OCI-LY3 (cell line): ENCODE results near the gene RUFY1.
"Not testable (repeated sequence)": the region's sequence is repeated elsewhere in the genome, so short reads cannot be mapped to it uniquely, and the experiment has no call there.

ENCODE experiments used
- H2AFZ ChIP-seq: fragments of 200-600, 300-600 bp; shearing (Covaris generic); 2 replicates; pipeline ENCODE4 v1.6.0; 2014; ENCODE audit warnings: antibody characterized with exemption, low read depth, low read length
- H3K27ac ChIP-seq: fragments of 200-600, 300-600 bp; sonication (generic); 2 replicates; pipeline ENCODE4 v1.5.1; 2014; ENCODE audit warnings: mild to moderate bottlenecking, low read length, moderate library complexity, mixed read lengths
- H3K27me3 ChIP-seq: fragments of 200-600, 300-600 bp; sonication (generic); 2 replicates; pipeline ENCODE4 v1.6.1; 2014; ENCODE audit warnings: low read depth, low read length, mixed read lengths
- H3K36me3 ChIP-seq: fragments of 200-600, 300-600 bp; sonication (generic); replicated peaks from 2 replicates; pipeline ENCODE3; 2014; ENCODE audit warnings: low read depth, low read length, mixed read lengths
- H3K4me1 ChIP-seq: fragments of 300-600, 200-600 bp; sonication (generic); 2 replicates; pipeline ENCODE4 v1.6.1; 2014; ENCODE audit warnings: low read length, mixed read lengths
- H3K4me2 ChIP-seq: fragments of 200-600, 300-600 bp; sonication (generic); 2 replicates; pipeline ENCODE4 v1.6.1; 2014; ENCODE audit warnings: low read length, mixed read lengths
- H3K4me3 ChIP-seq: fragments of 300-600, 200-600 bp; sonication (generic); 2 replicates; pipeline ENCODE4 v1.5.1; 2014; ENCODE audit warnings: antibody characterized with exemption, mild to moderate bottlenecking, low read length, moderate library complexity
- H3K79me2 ChIP-seq: fragments of 300-600, 200-600 bp; shearing (Covaris generic); 2 replicates; pipeline ENCODE4 v1.6.1; 2014; ENCODE audit warnings: mild to moderate bottlenecking, low read length, mixed read lengths
- H3K9ac ChIP-seq: fragments of 300-600, 200-600 bp; shearing (Covaris generic); 2 replicates; pipeline ENCODE4 v1.6.0; 2014; ENCODE audit warnings: mild to moderate bottlenecking, low read length, moderate library complexity
- H3K9me3 ChIP-seq: fragments of 200-600, 300-600 bp; shearing (Covaris generic); 2 replicates; pipeline ENCODE4 v1.6.1; 2014; ENCODE audit warnings: low read length, mixed read lengths; ENCODE audit not compliant: insufficient read depth
- H4K20me1 ChIP-seq: fragments of 200-600, 300-600 bp; sonication (generic); 2 replicates; pipeline ENCODE4 v1.6.1; 2016; ENCODE audit warnings: low read length, mixed read lengths; ENCODE audit not compliant: insufficient read depth
- CTCF ChIP-seq: fragments of 200-600, 300-600 bp; sonication (generic); IDR thresholded peaks from 2 replicates; pipeline ENCODE4 v1.5.1; 2014; ENCODE audit warnings: antibody characterized with exemption, low read length, low read depth
- EZH2phosphoT487 ChIP-seq: fragments of 200-600 bp; shearing (Covaris generic); IDR thresholded peaks from 2 replicates; pipeline ENCODE4 v1.6.1; 2018; ENCODE audit warnings: antibody characterized with exemption, mixed run types, low read depth

RUFY1 gene

GRCh38 chr5:179536676-179537075, 13.7 kb upstream of the RUFY1 start:
- H3K9me3 ChIP-seq = no peaks in the 10 kb centered on the region
- H3K36me3 ChIP-seq = no peaks in the 10 kb centered on the region
- H3K4me1 ChIP-seq = peaks cover 23% of the 10 kb centered on the region
- H2AFZ ChIP-seq = no peak overlapping the region
- H3K4me2 ChIP-seq = no peak overlapping the region
- no peaks in the 10 kb centered on the region for H3K27me3 ChIP-seq
- no peak overlapping the region for H3K9ac ChIP-seq
- no peaks in the 10 kb centered on the region for H3K79me2 ChIP-seq
- H3K4me3 ChIP-seq = no peak overlapping the region
- H4K20me1 ChIP-seq = no peaks in the 10 kb centered on the region
- no peak overlapping the region for H3K27ac ChIP-seq
- no peak for TF ChIP-seq EZH2phosphoT487
- no peak for TF ChIP-seq CTCF

GRCh38 chr5:179542170-179542569, 8.2 kb upstream of the RUFY1 start:
- Histone ChIP-seq H3K36me3 (no peaks in the 10 kb centered on the region), H3K79me2 (no peaks in the 10 kb centered on the region), H3K27me3 (no peaks in the 10 kb centered on the region), H3K4me1 (peaks cover 23% of the 10 kb centered on the region), H2AFZ (no peak overlapping the region), H3K9ac (no peak overlapping the region), H3K4me2 (no peak overlapping the region), H3K4me3 (no peak overlapping the region), H4K20me1 (no peaks in the 10 kb centered on the region), H3K9me3 (no peaks in the 10 kb centered on the region), H3K27ac (no peak overlapping the region)
- TF ChIP-seq CTCF (no peak), EZH2phosphoT487 (no peak)

- H4K20me1 ChIP-seq, H3K9ac ChIP-seq, H3K4me3 ChIP-seq, H3K27ac ChIP-seq, H3K9me3 ChIP-seq, H3K79me2 ChIP-seq, H3K27me3 ChIP-seq, H2AFZ ChIP-seq, H3K36me3 ChIP-seq: not testable (repeated sequence)
- Histone ChIP-seq H3K4me2 (peak overlapping the region; percentile 28; the same call in 1 of the 2 replicates), H3K4me1 (peaks cover 23% of the 10 kb centered on the region)
Measured at GRCh38 chr5:179543275-179543674, 7.1 kb upstream of the RUFY1 start.

- no peak overlapping the region for H2AFZ ChIP-seq
- H3K79me2 ChIP-seq = peaks cover 54% of the 10 kb centered on the region
- H4K20me1 ChIP-seq = no peaks in the 10 kb centered on the region
- H3K9me3 ChIP-seq = no peaks in the 10 kb centered on the region
- H3K27ac ChIP-seq = no peak overlapping the region
- no peak overlapping the region for H3K4me3 ChIP-seq
- H3K9ac ChIP-seq = no peak overlapping the region
- no peaks in the 10 kb centered on the region for H3K27me3 ChIP-seq
- peaks cover 5% of the 10 kb centered on the region for H3K36me3 ChIP-seq
- H3K4me2 ChIP-seq = no peak overlapping the region
- peaks cover 15% of the 10 kb centered on the region for H3K4me1 ChIP-seq
- no peak for TF ChIP-seq CTCF
- TF ChIP-seq EZH2phosphoT487 = no peak
Measured at GRCh38 chr5:179553006-179553405, 2.7 kb downstream of the RUFY1 start.

DNA sequence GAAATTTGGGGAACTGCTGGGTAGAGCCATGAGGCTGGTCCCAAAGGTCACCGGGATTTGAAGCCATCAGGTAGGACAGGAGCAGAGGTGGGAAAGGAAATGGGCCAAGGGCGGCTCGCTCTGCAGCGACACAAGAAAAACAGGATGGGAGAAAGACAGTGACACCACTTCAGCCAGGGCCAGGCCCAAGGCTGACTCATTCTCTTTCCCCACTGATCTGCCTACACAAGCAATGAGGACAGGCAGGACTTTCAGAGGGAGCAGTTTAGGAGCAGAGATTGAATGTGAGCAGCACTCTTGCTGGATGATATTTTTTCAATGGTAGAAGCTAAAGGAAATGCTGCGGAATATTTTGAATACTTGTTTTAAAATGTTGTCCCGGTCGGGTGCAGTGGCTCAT, 3.5 kb downstream of the RUFY1 start:
- Histone ChIP-seq H4K20me1 (no peaks in the 10 kb centered on the region), H3K4me3 (no peak overlapping the region), H3K27me3 (no peaks in the 10 kb centered on the region), H3K27ac (no peak overlapping the region), H3K4me1 (peaks cover 20% of the 10 kb centered on the region), H3K36me3 (peaks cover 5% of the 10 kb centered on the region), H3K9me3 (no peaks in the 10 kb centered on the region), H3K79me2 (peaks cover 62% of the 10 kb centered on the region), H3K9ac (no peak overlapping the region), H3K4me2 (no peak overlapping the region), H2AFZ (no peak overlapping the region)
- TF ChIP-seq EZH2phosphoT487 = no peak
- no peak for TF ChIP-seq CTCF
